ENCODE results near the gene YWHAE. TPM values are rescaled to one million over a fixed set of nuclear protein-coding genes. Genes with fewer than 3 reads are reported as not detected.
"Not testable (repeated sequence)": the region's sequence is repeated elsewhere in the genome, so short reads cannot be mapped to it uniquely, and the experiment has no call there.

YWHAE gene
- total RNA-seq, 2 experiments from 2014 or later, result 393 to 414 TPM

GRCh38 chr17:1352530-1352929, 47.5 kb downstream of the YWHAE start:
- POLR2A ChIA-PET; H3K27ac Mint-ChIP-seq; H3K27me3 Mint-ChIP-seq (ENCODE audit: low read depth); H3K9me3 Mint-ChIP-seq (ENCODE audit: insufficient read depth); H3K4me1 Mint-ChIP-seq (ENCODE audit: low read depth); ATAC-seq; H3K4me3 Mint-ChIP-seq; DNase-seq: not testable (repeated sequence)
- peaks cover 55% of the 10 kb centered on the region for H3K36me3 Mint-ChIP-seq (ENCODE audit: low read depth)
- CTCF ChIA-PET, result interaction anchor here (1.1 to 3.1 kb wide), 3 partner anchors 10 to 163 kb away, joined by 3 to 20 read pairs (median 4); no protein-coding TSS in a partner anchor

- CTCF ChIA-PET, result interaction anchor here (0.7 to 3.1 kb wide), 5 partner anchors 10 to 163 kb away, joined by 3 to 20 read pairs (median 4); no protein-coding TSS in a partner anchor
- no peak for DNase-seq
- H3K4me3 Mint-ChIP-seq, result no peak overlapping the region
- peaks cover 6% of the 10 kb centered on the region for H3K4me1 Mint-ChIP-seq (ENCODE audit: low read depth)
- POLR2A ChIA-PET, result no interaction called here
- H3K27ac Mint-ChIP-seq, result no peak overlapping the region
- no peak for ATAC-seq
- peaks cover 56% of the 10 kb centered on the region for H3K36me3 Mint-ChIP-seq (ENCODE audit: low read depth)
- H3K27me3 Mint-ChIP-seq (ENCODE audit: low read depth), result no peaks in the 10 kb centered on the region
- H3K9me3 Mint-ChIP-seq (ENCODE audit: insufficient read depth), result no peaks in the 10 kb centered on the region
Observed at GRCh38 chr17:1351971-1352370, 48.1 kb downstream of the YWHAE start.

GRCh38 chr17:1351275-1351674, 48.7 kb downstream of the YWHAE start:
- Mint-ChIP-seq H3K27ac (no peak overlapping the region), H3K4me1 (ENCODE audit: low read depth) (peaks cover 8% of the 10 kb centered on the region), H3K9me3 (ENCODE audit: insufficient read depth) (no peaks in the 10 kb centered on the region), H3K4me3 (no peak overlapping the region), H3K36me3 (ENCODE audit: low read depth) (peaks cover 54% of the 10 kb centered on the region), H3K27me3 (ENCODE audit: low read depth) (no peaks in the 10 kb centered on the region)
- no peak for DNase-seq
- ChIA-PET POLR2A (no interaction called here), CTCF (interaction anchor here (0.7 to 3.1 kb wide), 6 partner anchors 11 to 164 kb away, joined by 3 to 20 read pairs (median 4); no protein-coding TSS in a partner anchor)
- ATAC-seq, result no peak

- no peak for ATAC-seq
- Mint-ChIP-seq H3K27me3 (ENCODE audit: low read depth) (no peaks in the 10 kb centered on the region), H3K27ac (peak overlapping the region; percentile 69), H3K36me3 (ENCODE audit: low read depth) (peaks cover 61% of the 10 kb centered on the region), H3K4me1 (ENCODE audit: low read depth) (peaks cover 8% of the 10 kb centered on the region), H3K4me3 (no peak overlapping the region), H3K9me3 (ENCODE audit: insufficient read depth) (no peaks in the 10 kb centered on the region)
- DNase-seq, result no peak
- ChIA-PET POLR2A (no interaction called here), CTCF (no interaction called here)
Observed at GRCh38 chr17:1347589-1348323, 52.3 kb downstream of the YWHAE start.

- Mint-ChIP-seq H3K27me3 (ENCODE audit: low read depth) (no peaks in the 10 kb centered on the region), H3K9me3 (ENCODE audit: insufficient read depth) (no peaks in the 10 kb centered on the region), H3K27ac (no peak overlapping the region), H3K4me3 (no peak overlapping the region), H3K4me1 (ENCODE audit: low read depth) (peaks cover 8% of the 10 kb centered on the region), H3K36me3 (ENCODE audit: low read depth) (peaks cover 36% of the 10 kb centered on the region)
- ChIA-PET POLR2A (no interaction called here), CTCF (no interaction called here)
- ATAC-seq (no peak), DNase-seq (no peak)
Observed at GRCh38 chr17:1344521-1344920, 55.5 kb downstream of the YWHAE start.

GRCh38 chr17:1343554-1343953, 56.5 kb downstream of the YWHAE start:
- POLR2A ChIA-PET, result no interaction called here
- DNase-seq (no peak), ATAC-seq (no peak)
- Mint-ChIP-seq H3K4me1 (ENCODE audit: low read depth) (peaks cover 8% of the 10 kb centered on the region), H3K9me3 (ENCODE audit: insufficient read depth) (no peaks in the 10 kb centered on the region), H3K4me3 (no peak overlapping the region), H3K27ac (no peak overlapping the region), H3K27me3 (ENCODE audit: low read depth) (no peaks in the 10 kb centered on the region), H3K36me3 (ENCODE audit: low read depth) (peaks cover 36% of the 10 kb centered on the region)
- CTCF ChIA-PET, result interaction anchor here (1.5 kb wide), 1 partner anchor 21 kb away, joined by 4 read pairs; no protein-coding TSS in a partner anchor

GRCh38 chr17:1340371-1340770, 59.7 kb downstream of the YWHAE start:
- H3K9me3 Mint-ChIP-seq (ENCODE audit: insufficient read depth), result no peaks in the 10 kb centered on the region
- ChIA-PET POLR2A (no interaction called here), CTCF (interaction anchor here (1.0 to 2.5 kb wide), 4 partner anchors 8 to 217 kb away, joined by 3 to 10 read pairs (median 6); no protein-coding TSS in a partner anchor)
- H3K36me3 Mint-ChIP-seq (ENCODE audit: low read depth), result peaks cover 19% of the 10 kb centered on the region
- H3K27ac Mint-ChIP-seq, result no peak overlapping the region
- H3K4me1 Mint-ChIP-seq (ENCODE audit: low read depth), result no peaks in the 10 kb centered on the region
- ATAC-seq (peak; percentile 40), DNase-seq (no peak)
- no peaks in the 10 kb centered on the region for H3K27me3 Mint-ChIP-seq (ENCODE audit: low read depth)
- no peak overlapping the region for H3K4me3 Mint-ChIP-seq

GRCh38 chr17:1331708-1332107, 68.3 kb downstream of the YWHAE start:
- H3K4me1 Mint-ChIP-seq (ENCODE audit: low read depth), result peaks cover 10% of the 10 kb centered on the region
- H3K9me3 Mint-ChIP-seq (ENCODE audit: insufficient read depth), result no peaks in the 10 kb centered on the region
- peak; percentile 47 for DNase-seq
- CTCF ChIA-PET, result interaction anchor here (1.0 to 2.6 kb wide), 13 partner anchors 9 to 298 kb away, joined by 3 to 45 read pairs (median 10); partner anchors contain the start of genes BHLHA9, INPP5K and TRARG1
- H3K36me3 Mint-ChIP-seq (ENCODE audit: low read depth), result no peaks in the 10 kb centered on the region
- POLR2A ChIA-PET, result no interaction called here
- H3K27me3 Mint-ChIP-seq (ENCODE audit: low read depth), result peaks cover 5% of the 10 kb centered on the region
- H3K27ac Mint-ChIP-seq, result peak overlapping the region; percentile 50
- H3K4me3 Mint-ChIP-seq, result no peak overlapping the region
- peak; percentile 73 for ATAC-seq

GRCh38 chr17:1329745-1330343, 70.2 kb downstream of the YWHAE start:
- ATAC-seq, result no peak
- peaks cover 5% of the 10 kb centered on the region for H3K27me3 Mint-ChIP-seq (ENCODE audit: low read depth)
- no peaks in the 10 kb centered on the region for H3K9me3 Mint-ChIP-seq (ENCODE audit: insufficient read depth)
- ChIA-PET POLR2A (no interaction called here), CTCF (interaction anchor here (1.6 to 2.2 kb wide), 2 partner anchors 70 to 207 kb away, joined by 5 to 6 read pairs; no protein-coding TSS in a partner anchor)
- no peak overlapping the region for H3K4me3 Mint-ChIP-seq
- DNase-seq, result no peak
- no peak overlapping the region for H3K27ac Mint-ChIP-seq
- H3K36me3 Mint-ChIP-seq (ENCODE audit: low read depth), result no peaks in the 10 kb centered on the region
- peaks cover 10% of the 10 kb centered on the region for H3K4me1 Mint-ChIP-seq (ENCODE audit: low read depth)

- Mint-ChIP-seq H3K4me1 (ENCODE audit: low read depth) (peaks cover 10% of the 10 kb centered on the region), H3K27me3 (ENCODE audit: low read depth) (peaks cover 8% of the 10 kb centered on the region), H3K36me3 (ENCODE audit: low read depth) (no peaks in the 10 kb centered on the region), H3K27ac (no peak overlapping the region), H3K4me3 (no peak overlapping the region), H3K9me3 (ENCODE audit: insufficient read depth) (no peaks in the 10 kb centered on the region)
- ChIA-PET CTCF (interaction anchor here (2.2 kb wide), 1 partner anchor 69 kb away, joined by 6 read pairs; no protein-coding TSS in a partner anchor), POLR2A (no interaction called here)
- ATAC-seq (no peak), DNase-seq (no peak)
Observed at GRCh38 chr17:1328437-1328836, 71.6 kb downstream of the YWHAE start.

- DNase-seq (no peak), ATAC-seq (no peak)
- no peaks in the 10 kb centered on the region for H3K36me3 Mint-ChIP-seq (ENCODE audit: low read depth)
- peaks cover 8% of the 10 kb centered on the region for H3K27me3 Mint-ChIP-seq (ENCODE audit: low read depth)
- ChIA-PET POLR2A (no interaction called here), CTCF (no interaction called here)
- H3K9me3 Mint-ChIP-seq (ENCODE audit: insufficient read depth), result no peaks in the 10 kb centered on the region
- no peaks in the 10 kb centered on the region for H3K4me1 Mint-ChIP-seq (ENCODE audit: low read depth)
- no peak overlapping the region for H3K27ac Mint-ChIP-seq
- H3K4me3 Mint-ChIP-seq, result no peak overlapping the region
Observed at GRCh38 chr17:1325766-1326165, 74.3 kb downstream of the YWHAE start.

- H3K4me3 Mint-ChIP-seq, result no peak overlapping the region
- no peak overlapping the region for H3K27ac Mint-ChIP-seq
- POLR2A ChIA-PET, result interaction anchor here (0.6 kb wide), 1 partner anchor 133 kb away, joined by 3 read pairs; no protein-coding TSS in a partner anchor
- H3K36me3 Mint-ChIP-seq (ENCODE audit: low read depth), result no peaks in the 10 kb centered on the region
- H3K4me1 Mint-ChIP-seq (ENCODE audit: low read depth), result no peaks in the 10 kb centered on the region
- ATAC-seq (no peak), DNase-seq (no peak)
- CTCF ChIA-PET, result no interaction called here
- peaks cover 5% of the 10 kb centered on the region for H3K27me3 Mint-ChIP-seq (ENCODE audit: low read depth)
- H3K9me3 Mint-ChIP-seq (ENCODE audit: insufficient read depth), result no peaks in the 10 kb centered on the region
Observed at GRCh38 chr17:1324201-1324771, 75.7 kb downstream of the YWHAE start.

Measured in activated CD8-positive, alpha-beta T cell treated with anti-CD3 and anti-CD28 coated beads, Interleukin-2, amount 10 ng/mL, durations not matched to agents 7 days and 5 days (primary cell).